Measurements from ENCODE around the gene MEIOSIN.

GRCh38 chr19:45773384-45773783, 40.1 kb downstream of the MEIOSIN start:
- no peak for TF ChIP-seq SMC3 (IDR thresholded peaks at IDR 0.05; ENCODE audit: low read depth, low read length)
- no peak for TF ChIP-seq CTCF (conservative IDR thresholded peaks at IDR 0.05; ENCODE audit: low read depth, low read length)
- TF ChIP-seq RAD21 (IDR thresholded peaks at IDR 0.05; ENCODE audit: low read length): no peak
- no peak for TF ChIP-seq RFX5 (IDR thresholded peaks at IDR 0.05; ENCODE audit: low read depth, low read length)
- TF ChIP-seq CEBPB (IDR thresholded peaks at IDR 0.05; ENCODE audit: low read depth, low read length): no peak
- TF ChIP-seq MXI1 (IDR thresholded peaks at IDR 0.05; ENCODE audit: borderline replicate concordance, low read depth, low read length): no peak
- no peak for TF ChIP-seq POLR2A (IDR thresholded peaks at IDR 0.05; ENCODE audit: low read depth, low read length)
- TF ChIP-seq, protein P1, sequence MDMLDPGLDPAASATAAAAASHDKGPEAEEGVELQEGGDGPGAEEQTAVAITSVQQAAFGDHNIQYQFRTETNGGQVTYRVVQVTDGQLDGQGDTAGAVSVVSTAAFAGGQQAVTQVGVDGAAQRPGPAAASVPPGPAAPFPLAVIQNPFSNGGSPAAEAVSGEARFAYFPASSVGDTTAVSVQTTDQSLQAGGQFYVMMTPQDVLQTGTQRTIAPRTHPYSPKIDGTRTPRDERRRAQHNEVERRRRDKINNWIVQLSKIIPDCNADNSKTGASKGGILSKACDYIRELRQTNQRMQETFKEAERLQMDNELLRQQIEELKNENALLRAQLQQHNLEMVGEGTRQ (IDR thresholded peaks at IDR 0.05; ENCODE audit: low read depth, low read length): no peak
- no peak for TF ChIP-seq MAZ (IDR thresholded peaks at IDR 0.05; ENCODE audit: borderline replicate concordance, low read depth, low read length)
